ENCODE data around the gene APOL4. TPM values are rescaled to one million over a fixed set of nuclear protein-coding genes. Genes with fewer than 3 reads are reported as not detected.
"Not testable (repeated sequence)": the region's sequence is repeated elsewhere in the genome, so short reads cannot be mapped to it uniquely, and the experiment has no call there.

Gene APOL4
- total RNA-seq, 6 donors from 2014 or later: 5.4 to 24.7 (median 10.2) TPM

DNA sequence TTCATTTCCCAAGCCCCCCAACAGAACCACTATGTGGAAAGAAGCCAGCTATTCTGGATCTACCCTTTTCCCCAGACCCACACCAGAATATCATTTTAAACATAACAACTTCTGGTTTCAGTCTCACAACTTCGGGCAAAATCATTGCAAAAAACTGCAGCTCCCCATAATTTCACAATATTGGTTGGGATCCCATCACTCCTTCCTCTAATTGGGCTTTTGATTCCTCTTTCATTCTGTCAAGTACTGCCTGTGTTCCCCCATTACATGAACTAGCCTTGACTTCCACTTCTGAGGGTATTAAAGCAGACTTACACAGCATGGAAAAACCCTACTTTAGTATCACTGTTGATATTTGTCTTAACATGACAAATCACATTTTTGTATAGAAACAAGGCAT, 37.0 kb downstream of the APOL4 start:
- TF ChIP-seq POLR2AphosphoS5 (IDR thresholded peaks at IDR 0.05) (no peak), POLR2A (IDR thresholded peaks at IDR 0.05) (no peak), EP300 (IDR thresholded peaks at IDR 0.05) (no peak)
- TF ChIP-seq, protein P1, sequence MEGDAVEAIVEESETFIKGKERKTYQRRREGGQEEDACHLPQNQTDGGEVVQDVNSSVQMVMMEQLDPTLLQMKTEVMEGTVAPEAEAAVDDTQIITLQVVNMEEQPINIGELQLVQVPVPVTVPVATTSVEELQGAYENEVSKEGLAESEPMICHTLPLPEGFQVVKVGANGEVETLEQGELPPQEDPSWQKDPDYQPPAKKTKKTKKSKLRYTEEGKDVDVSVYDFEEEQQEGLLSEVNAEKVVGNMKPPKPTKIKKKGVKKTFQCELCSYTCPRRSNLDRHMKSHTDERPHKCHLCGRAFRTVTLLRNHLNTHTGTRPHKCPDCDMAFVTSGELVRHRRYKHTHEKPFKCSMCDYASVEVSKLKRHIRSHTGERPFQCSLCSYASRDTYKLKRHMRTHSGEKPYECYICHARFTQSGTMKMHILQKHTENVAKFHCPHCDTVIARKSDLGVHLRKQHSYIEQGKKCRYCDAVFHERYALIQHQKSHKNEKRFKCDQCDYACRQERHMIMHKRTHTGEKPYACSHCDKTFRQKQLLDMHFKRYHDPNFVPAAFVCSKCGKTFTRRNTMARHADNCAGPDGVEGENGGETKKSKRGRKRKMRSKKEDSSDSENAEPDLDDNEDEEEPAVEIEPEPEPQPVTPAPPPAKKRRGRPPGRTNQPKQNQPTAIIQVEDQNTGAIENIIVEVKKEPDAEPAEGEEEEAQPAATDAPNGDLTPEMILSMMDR (IDR thresholded peaks at IDR 0.05): no peak
- Histone ChIP-seq H3K27me3 (no peaks in the 10 kb centered on the region), H3K9me3 (peaks cover 0 to 4% (median 0%) of the 10 kb centered on the region in 4 donors), H3K27ac (peak overlapping the region; percentile 35 to 68 (median 50)), H3K4me3 (peak overlapping the region in 3 of 4 donors; percentile 3 to 7 (median 5)), H3K36me3 (no peaks in the 10 kb centered on the region), H3K4me1 (peaks cover 24 to 56% (median 53%) of the 10 kb centered on the region in 4 donors)
- DNase-seq (peak in 1 of 2 donors; percentile 17), ATAC-seq (ENCODE audit: low FRiP score in 2 of 2) (peak in 1 of 2 donors; percentile 71)
- WGBS, 2 donors: 33 to 50% methylated on average over 1 of the region's 1 CpG

DNA sequence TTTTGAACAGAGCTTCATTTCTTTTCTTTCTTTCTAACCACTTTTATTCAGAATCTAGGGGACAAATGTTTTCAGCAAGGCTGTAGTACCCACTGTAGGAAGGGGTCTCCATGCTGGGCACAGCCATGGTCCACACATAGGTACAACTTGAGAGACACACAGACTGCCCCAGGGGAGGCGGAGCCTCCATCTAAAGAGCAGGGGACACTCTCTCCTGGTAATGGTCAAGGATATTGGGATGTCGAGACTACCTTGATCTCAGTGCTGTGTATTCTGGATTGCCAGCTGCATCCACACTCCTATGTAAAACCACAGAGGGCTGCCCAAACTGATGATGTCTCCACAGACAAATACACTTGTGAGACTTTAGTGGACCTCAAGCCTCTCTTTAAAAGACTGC, 38.1 kb downstream of the APOL4 start:
- no peak for ATAC-seq (ENCODE audit: low FRiP score in 2 of 2)
- H3K27me3 ChIP-seq: no peaks in the 10 kb centered on the region
- H3K27ac ChIP-seq: peak overlapping the region; percentile 4 to 91 (median 51)
- peaks cover 0 to 2% (median 0%) of the 10 kb centered on the region in 4 donors for H3K9me3 ChIP-seq
- H3K4me3 ChIP-seq: no peak overlapping the region
- TF ChIP-seq, protein P1 (IDR thresholded peaks at IDR 0.05): no peak
- TF ChIP-seq POLR2A (IDR thresholded peaks at IDR 0.05): no peak
- no peak for TF ChIP-seq EP300 (IDR thresholded peaks at IDR 0.05)
- TF ChIP-seq POLR2AphosphoS5 (IDR thresholded peaks at IDR 0.05): no peak
- peak in 1 of 2 donors; percentile 17 for DNase-seq
- H3K4me1 ChIP-seq: peaks cover 35 to 65% (median 63%) of the 10 kb centered on the region in 4 donors
- WGBS, 2 donors: 75 to 93% methylated on average over 2 of the region's 2 CpGs
- H3K36me3 ChIP-seq: no peaks in the 10 kb centered on the region

DNA sequence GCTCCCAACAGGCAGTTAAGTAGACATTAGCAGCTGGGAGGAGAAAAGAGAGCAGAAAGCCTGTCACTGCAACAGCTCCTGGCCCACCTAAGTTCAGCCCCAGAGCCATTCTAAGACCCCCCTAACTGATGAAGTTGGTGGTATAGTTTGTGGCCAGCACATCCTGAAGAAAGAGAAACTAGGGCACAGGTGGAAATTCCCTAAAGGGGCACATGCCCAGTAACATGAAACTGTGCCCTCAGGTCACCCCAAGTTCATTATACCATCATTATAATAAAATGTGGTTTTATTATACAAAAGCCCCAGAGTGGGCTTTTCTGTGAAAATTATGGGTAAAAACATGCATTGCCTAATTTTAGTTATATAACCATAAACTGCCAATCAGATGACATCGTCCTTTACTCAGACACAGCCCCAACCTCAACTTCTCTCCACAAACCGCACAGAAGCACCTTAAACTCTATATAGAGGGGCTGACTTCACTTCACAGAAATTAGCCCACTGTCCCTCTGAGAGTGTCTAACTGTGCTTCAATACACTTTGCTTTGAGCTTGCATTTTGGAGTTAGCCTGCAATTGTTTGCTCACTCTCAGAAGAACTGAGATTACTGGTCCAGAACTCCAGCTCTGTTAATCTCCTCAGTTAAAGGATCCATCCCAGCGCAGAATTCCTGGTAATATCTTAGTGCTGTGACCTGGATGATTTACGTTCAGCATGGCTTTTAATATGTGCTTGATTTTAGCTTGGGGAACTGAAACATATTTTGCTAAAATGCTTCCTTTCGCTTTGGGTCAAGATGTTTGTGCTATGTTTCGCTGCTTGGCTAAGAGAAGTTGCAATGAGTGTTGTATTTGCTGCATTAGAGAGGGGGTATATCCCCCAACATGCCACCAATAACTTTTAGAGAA, 39.2 kb downstream of the APOL4 start:
- no peak overlapping the region for H3K4me3 ChIP-seq
- peak overlapping the region; percentile 4 to 95 (median 93) for H3K27ac ChIP-seq
- TF ChIP-seq POLR2AphosphoS5 (IDR thresholded peaks at IDR 0.05) (no peak), EP300 (IDR thresholded peaks at IDR 0.05) (no peak), POLR2A (IDR thresholded peaks at IDR 0.05) (no peak)
- TF ChIP-seq, protein P1 (IDR thresholded peaks at IDR 0.05): no peak
- 61 to 69% methylated on average over 6 of the region's 6 CpGs for WGBS, 2 donors
- no peaks in the 10 kb centered on the region for H3K27me3 ChIP-seq
- DNase-seq (peak in 1 of 2 donors; percentile 6), ATAC-seq (ENCODE audit: low FRiP score in 2 of 2) (no peak)
- peaks cover 46 to 75% (median 72%) of the 10 kb centered on the region in 4 donors for H3K4me1 ChIP-seq
- H3K9me3 ChIP-seq: no peaks in the 10 kb centered on the region
- H3K36me3 ChIP-seq: no peaks in the 10 kb centered on the region

DNA sequence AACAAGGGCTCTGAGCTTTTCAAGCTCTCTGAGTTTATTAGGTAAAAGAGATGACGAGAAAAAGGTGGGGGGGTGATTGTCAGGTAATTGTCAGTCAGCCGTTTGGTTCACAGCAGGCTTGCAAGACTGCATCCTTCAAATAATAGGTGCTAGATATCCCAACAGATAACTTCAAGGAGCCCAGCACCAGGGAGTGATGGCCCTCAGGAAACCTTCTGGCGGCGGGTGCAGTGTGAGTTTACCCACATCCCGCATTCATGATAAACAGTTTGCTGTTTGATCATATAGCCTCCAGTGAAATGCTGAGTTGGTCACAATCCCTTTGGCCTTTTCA, 39.8 kb downstream of the APOL4 start:
- peaks cover 49 to 79% (median 78%) of the 10 kb centered on the region in 4 donors for H3K4me1 ChIP-seq
- WGBS, 2 donors: 52 to 62% methylated on average over 5 of the region's 5 CpGs
- ATAC-seq (ENCODE audit: low FRiP score in 2 of 2); H3K27me3 ChIP-seq; H3K36me3 ChIP-seq; H3K9me3 ChIP-seq; H3K4me3 ChIP-seq: not testable (repeated sequence)
- peak in 1 of 2 donors; percentile 19 for DNase-seq
- peak overlapping the region; percentile 91 to 95 (median 93) for H3K27ac ChIP-seq

DNA sequence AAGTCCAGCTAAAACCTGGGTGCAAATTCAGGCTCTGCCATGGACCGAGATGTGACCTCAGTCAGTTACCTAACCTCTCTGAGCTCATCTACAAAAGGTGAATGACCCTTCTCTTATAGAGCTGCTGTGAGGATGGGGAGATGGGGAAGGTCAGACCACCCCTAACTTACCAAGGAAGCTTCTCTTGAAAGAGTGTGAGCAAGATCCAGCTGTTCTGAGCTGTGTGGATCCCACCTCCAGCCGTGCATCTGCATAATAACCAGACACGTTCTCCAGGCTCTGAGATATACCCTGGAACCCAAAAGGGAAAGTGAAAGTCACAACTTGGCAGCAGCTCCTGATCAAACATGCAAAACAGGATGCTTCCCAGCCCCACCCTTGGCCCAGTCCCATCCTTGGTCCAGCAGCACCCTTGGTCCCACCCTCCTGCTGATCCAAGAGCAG, 41.1 kb downstream of the APOL4 start, which contains the start of gene APOL3:
Gene APOL3, minus strand, starts transcription at position 257 of the 444 bp plus-strand sequence. CDS start 11,700 bp downstream, outside the sequence.
- WGBS, 2 donors: 13 to 20% methylated on average over 3 of the region's 3 CpGs
- peak; percentile 65 to 74 for ATAC-seq (ENCODE audit: low FRiP score in 2 of 2)
- peak within 1 kb of the TSS; percentile 91 to 95 (median 93) for H3K27ac ChIP-seq
- no peaks in the 10 kb centered on the region for H3K27me3 ChIP-seq
- H3K36me3 ChIP-seq: no peaks in the 10 kb centered on the region
- DNase-seq: peak in 1 of 2 donors; percentile 83
- peak within 1 kb of the TSS; percentile 41 to 62 (median 59) for H3K4me3 ChIP-seq
- no peaks in the 10 kb centered on the region for H3K9me3 ChIP-seq
- TF ChIP-seq, protein P1 (IDR thresholded peaks at IDR 0.05): no peak
- TF ChIP-seq EP300 (IDR thresholded peaks at IDR 0.05) (peak in 1 of 4 donors; percentile 62), POLR2AphosphoS5 (IDR thresholded peaks at IDR 0.05) (peak; percentile 82 to 93), POLR2A (IDR thresholded peaks at IDR 0.05) (peak in 3 of 4 donors; percentile 62 to 73 (median 70))
- peaks cover 61 to 90% (median 84%) of the 10 kb centered on the region in 4 donors for H3K4me1 ChIP-seq
